GM18951 (cell line): ENCODE data around the gene PCK1.

Source experiments
- POLR2A ChIP-seq: IDR thresholded peaks from 4 replicates; pipeline ENCODE4 v1.6.1; 2011; ENCODE audit warnings: mild to moderate bottlenecking; ENCODE audit not compliant: insufficient read length, insufficient read depth; ENCODE audit errors: extremely low read depth
- in situ Hi-C: fragments of 300-500 bp; cut with MboI; formaldehyde crosslinking; loops from one replicate; pipeline ENCODE4 v1.12.0; 2022; ENCODE audit warnings: low sequenced_read_pairs, mixed read lengths, inconsistent platforms; ENCODE audit not compliant: unreplicated experiment

The PCK1 gene

DNA sequence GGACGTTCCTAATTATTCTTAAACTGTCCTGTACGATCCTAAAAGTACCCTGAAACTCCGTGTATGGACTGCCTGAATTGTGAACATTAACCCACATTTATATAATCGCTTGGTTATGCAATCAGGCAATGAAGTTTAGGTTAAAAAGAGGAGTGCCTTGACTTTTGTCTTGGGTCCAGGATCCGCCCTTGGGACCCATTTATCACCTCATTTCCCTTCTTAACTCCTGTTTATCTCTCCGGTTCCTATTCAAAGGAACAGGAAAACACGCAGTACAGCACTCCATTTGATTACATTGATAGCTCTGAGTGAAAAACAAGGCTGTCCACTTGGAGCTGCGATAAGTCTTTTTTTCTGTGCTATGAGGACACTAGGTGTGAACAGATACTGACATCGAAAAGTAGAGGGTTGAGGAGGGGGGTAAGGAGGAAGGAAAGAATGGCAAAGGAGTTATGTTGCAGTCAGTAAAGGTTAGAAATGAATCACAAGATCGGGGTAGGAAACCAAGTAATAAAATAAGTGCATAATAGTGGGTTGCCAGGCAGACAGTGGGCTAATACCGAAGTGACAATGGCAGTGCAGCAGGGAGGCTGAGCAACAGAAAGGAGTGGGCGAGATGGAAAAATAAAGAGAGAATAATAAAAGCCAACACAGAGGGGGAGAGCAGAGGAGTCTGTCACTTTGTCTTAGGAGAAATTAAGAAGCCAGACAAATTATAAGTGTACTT lies 15.9 kb upstream of the PCK1 start:
- TF ChIP-seq POLR2A, result no peak
- in situ Hi-C loops, result no loop called here

DNA sequence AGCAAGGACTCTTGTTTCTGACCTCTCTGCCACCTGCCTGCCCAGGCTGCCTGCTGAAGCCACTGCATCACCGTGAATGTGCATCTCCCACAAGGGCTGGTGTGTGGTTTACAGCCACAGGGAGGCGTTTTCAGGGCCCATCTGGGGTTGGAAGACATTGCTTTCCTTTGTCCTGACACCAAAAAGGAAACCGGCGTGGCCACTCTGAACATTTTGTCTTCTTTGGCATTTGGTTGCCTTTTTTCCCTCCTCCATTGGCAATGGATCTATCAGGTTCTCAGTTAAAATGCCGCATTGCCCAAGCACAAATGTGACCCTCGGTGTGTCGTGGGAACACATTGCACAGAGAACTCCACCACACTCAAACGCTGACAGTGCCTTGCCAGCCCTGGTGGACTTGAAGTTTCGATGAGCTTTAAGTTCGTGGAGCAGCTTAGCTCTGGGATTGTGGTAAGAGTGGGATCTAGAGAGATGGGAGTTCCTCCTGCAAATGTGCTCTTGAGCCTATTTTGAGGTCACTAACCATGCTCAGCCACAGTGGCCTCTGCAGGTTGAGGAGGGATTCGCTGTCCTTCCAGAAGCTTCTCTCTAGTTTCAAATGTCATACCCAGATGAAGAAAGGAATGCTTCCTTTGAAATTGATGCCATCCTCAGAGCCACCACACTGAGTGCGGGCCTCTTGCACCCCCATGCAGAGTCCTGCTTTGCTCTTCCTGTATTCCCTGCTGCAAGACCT lies 14.8 kb upstream of the PCK1 start:
- in situ Hi-C loops, result no loop called here
- TF ChIP-seq POLR2A, result no peak

DNA sequence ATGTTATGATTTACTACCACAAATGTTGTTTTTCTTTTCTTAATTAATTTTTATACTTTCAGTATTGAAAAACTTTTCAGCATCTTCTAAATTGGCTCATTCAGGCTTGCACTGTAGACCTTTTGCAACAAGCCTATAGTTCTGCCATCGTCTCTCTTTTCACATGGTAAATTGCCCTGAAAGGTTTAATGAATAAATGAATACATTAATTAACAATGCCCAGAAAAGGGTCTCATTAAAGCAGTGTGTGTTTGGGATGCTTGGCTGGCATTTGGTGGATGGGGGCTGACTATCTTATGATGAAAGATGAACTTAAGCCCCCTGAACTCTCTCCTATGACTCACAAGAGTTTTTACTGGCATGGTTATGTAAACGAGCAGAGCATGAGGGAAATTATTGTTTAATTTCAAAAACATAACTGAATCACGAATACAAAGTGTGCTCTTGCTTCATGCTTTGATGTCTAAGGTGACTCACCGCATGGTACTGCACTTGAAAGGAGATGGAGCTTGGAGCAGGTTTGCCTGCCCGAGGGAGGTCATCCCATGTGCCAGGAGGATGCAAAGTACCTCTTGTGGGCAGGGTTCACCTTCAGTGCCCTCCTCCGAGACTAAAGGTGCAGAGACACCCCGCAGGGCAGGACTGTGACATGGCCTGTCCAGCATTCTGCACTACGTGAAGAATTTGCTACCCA lies 13.8 kb upstream of the PCK1 start:
- in situ Hi-C loops, result no loop called here
- no peak for TF ChIP-seq POLR2A

DNA sequence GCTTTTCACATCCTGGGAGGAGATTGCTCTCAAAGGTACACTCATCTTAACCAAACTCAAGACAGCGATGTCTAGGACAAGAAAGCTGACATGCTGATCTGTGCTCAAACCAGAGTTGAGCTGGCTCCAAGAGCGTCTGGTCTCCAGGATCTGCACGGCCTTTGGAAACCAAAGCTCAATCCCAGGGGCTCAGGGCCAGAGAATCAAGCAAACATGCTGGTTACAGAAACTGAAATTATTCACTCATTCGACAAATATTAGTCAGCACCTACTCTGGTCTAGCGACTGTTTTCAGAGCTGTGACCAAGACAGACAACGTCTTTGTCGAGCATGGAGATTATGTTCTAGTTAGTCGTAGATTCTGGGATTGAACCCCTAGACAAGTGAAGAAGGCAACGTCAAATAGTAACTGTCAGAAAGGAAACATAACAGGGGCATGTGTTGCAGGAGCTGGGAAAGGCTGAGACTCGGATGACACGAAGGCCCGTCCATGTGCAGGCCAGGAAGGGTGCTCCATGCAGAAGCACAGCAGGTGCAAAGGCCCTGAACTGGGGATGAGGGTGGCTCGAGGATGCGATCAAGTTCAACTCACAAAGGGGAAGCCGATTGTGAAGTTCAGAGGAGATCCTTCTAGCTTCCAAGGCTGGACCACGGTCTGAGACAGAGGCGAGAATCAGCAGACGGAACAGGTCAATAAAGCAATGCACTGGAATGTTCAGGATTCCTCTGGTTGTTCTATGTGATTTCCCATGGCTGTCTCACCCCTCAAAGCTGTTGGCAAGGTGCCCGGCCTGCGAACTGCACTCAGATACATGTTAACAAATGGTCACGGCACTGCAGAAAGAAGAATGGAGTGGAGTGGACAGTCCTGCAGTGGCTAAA lies 12.5 kb upstream of the PCK1 start:
- in situ Hi-C loops, result no loop called here
- TF ChIP-seq POLR2A, result no peak

DNA sequence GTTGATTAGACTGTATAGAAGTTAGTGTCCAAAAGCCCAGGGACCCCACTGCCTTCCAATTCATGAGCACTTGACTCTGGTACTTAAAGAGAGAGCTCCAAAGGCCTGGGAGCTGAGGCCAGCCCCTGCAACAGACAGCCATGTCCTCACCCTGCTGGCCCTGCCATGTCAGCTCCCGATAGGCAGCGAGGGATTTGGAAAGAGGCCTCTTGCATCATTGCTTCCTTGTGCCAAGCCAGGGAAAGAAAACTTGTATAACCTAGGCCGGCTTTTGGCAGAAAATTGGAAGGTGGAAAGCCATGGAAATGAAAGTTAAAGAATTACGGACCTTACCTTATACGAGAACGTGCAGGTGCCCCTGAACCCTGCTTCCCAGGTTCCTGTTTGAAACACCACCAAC lies 8.4 kb upstream of the PCK1 start:
- in situ Hi-C loops, result loop anchor here (25.0 kb wide), 1 partner anchor 465 kb away; no protein-coding TSS in a partner anchor

DNA sequence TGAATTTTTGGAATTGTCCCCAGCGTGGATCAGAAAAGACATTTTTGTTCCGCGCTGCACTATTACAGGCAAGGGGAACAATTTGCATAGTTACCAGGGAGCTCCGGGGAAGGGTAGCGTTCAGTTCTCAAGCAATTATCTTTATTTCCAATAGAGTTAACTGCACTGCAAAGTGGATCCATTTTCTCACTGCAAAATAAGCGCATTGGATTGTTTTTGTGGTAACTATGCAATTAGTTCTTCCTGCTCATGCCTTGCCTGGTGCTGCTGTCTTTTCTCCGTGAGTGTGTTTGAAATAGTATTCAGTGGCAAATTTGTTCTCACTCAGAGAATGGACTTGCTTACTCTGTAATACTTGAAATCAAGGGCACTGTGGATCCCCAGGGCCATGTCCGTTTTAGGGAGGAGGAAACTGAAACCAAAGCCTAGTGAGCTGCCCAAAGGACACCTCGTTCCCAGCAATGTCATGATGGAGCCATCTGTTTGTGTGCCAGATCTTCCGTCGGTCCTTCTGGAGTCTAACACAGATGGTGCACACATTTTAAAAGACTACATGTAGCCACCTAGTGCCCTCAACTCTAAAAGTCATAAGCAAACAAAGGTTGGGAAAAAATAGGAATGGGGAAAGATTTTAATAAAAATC lies 7.4 kb upstream of the PCK1 start:
- in situ Hi-C loops, result loop anchor here (25.0 kb wide), 1 partner anchor 466 kb away; no protein-coding TSS in a partner anchor
- no peak for TF ChIP-seq POLR2A

More for the DNA sequence above, 8.4 kb upstream of the PCK1 start:
- TF ChIP-seq POLR2A, result no peak

DNA sequence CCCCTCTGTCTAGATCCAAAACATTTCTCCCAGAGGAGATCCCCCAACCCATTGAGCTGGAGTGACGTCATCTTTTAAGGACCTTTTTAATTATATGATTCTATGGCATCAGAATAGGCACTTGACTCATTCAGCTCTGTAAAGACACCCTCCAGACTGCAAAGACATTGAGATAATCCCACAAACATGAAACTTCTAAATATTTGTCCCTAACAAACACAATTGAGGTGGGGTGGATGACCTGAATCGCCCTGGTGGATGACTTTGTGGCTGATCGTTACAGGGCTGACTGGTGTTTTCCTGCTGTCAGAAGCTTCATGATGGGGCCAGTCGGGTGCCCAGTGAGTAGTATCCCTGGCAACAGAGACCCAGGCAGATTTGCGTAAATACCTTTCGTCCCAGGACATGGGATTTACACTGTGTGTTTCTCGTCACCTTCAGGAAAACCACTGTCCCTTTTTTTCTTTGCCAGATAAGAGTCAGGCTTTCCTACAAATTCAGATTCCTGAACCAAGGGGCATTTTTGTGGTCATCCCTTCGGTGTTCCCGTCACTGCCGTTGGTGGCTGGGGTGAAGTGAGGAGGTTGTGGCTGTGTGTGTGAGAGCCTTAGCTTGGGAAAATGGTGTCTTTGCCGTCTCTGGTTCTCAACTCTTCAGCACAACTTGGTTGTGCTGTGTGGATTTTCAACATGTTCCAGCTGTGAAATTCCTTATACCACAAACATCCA lies 5.3 kb upstream of the PCK1 start:
- no peak for TF ChIP-seq POLR2A
- in situ Hi-C loops, result loop anchor here (25.0 kb wide), 1 partner anchor 468 kb away; no protein-coding TSS in a partner anchor

DNA sequence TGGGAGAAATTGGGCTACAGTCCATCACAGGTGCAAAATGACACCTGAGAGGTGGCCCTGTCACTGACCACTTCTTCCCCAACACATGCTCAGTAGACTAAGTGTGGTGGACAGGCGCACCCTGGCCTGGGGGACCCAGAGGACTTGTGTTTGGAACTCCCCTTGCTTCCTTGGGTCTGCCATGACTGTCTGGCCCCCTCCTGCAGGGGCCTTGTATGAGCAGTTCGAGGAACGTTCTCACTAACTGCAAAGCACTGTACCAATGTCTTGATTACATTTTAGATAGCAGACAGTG lies 4.0 kb upstream of the PCK1 start:
- in situ Hi-C loops, result loop anchor here (25.0 kb wide), 1 partner anchor 470 kb away; no protein-coding TSS in a partner anchor
- TF ChIP-seq POLR2A, result no peak

DNA sequence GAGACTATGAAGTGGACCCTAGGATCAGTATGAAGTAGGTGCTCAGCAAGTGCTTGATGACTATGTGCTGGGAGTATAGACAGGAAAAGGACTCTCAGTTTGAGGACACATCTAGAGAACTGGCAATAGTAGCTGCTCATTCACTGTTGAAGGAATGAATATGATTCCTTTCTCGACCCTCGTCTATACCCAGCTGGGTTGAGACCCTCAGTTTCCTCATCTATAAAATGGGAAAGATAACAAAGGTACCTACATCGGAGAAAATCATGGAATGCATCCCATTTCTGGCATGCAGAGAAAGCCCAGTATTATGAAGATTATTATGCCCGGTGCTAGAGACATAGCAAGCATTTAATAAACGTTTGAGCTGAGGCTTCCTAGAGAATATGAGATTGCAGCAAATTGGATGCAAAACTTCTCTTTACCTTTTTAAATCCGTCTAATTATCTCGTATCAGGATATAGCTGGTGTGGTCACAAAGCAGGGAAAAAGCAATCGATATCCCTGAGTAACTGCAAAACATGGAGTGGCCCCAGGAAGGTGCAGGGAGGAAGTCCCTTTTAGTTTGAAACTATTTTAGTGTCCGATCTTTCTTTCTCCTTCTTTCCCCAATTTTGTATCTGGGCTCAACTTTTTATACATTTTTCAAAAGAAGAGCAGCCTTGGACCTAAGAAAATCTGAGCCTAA lies 2.8 kb upstream of the PCK1 start:
- TF ChIP-seq POLR2A, result no peak
- in situ Hi-C loops, result loop anchor here (25.0 kb wide), 1 partner anchor 471 kb away; no protein-coding TSS in a partner anchor

DNA sequence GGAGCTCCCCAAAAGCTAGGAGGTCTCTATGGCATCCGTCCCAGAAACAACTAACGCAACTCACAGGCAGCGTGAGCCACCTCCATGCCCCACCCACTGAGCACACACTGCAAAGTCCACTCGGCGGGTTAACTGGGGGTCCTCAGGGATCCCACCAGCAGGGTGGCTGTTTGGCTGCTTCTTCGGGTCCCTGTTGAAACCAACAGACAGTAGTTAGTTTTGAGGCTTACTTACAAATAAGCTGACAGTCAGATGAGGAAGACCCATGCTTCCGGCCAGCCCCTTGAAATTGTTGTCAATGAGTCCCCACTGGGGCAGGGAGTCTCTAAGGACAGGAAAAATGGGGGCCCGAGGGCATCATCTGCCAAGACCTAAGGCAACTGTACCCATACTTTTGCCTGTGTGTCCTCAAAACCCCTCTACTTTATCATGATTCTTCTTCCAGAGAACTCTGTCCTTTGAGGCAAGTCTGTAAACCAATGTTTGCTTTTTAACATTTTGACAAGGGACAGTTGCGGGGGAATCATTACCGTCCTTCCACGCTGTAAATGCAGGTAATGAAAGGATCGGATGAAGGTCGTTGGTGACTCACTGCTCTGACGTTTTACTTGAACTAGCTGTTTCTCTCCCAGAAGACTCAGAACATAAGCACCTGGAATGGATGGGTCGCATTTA lies 2.2 kb upstream of the PCK1 start:
- in situ Hi-C loops, result loop anchor here (25.0 kb wide), 1 partner anchor 471 kb away; no protein-coding TSS in a partner anchor
- TF ChIP-seq POLR2A, result no peak

DNA sequence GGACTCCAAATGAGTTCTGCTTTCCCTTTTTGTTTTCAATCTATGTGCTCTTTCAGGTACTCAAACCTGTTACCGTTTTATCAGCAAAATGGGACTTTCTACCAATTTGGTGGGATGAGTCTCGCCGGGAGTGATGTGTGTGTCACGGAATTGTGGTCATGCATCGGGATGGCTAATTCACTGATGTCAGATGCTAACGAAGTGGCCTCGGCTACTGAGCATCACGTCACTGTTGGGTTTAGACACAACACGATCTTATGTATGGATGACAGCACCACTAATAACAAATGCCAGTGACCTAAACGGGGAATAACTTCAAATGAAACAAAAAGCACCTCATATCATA lies 1.6 kb upstream of the PCK1 start:
- no peak for TF ChIP-seq POLR2A
- in situ Hi-C loops, result loop anchor here (25.0 kb wide), 1 partner anchor 472 kb away; no protein-coding TSS in a partner anchor
